Adrenal gland (tissue), 12 donors: ENCODE measurements around the gene DOK6. TPM values are rescaled to one million over a fixed set of nuclear protein-coding genes. Genes with fewer than 3 reads are reported as not detected.

Source experiments
- DNase-seq, 7 donors: peaks; one replicate each; pipeline ENCODE4 v3.0.0-alpha.2; 2019 to 2020
- H3K27ac ChIP-seq, 5 donors: fragments of 200-600 bp; sonication (generic) in 4 of 5; 1 replicate in 3 of 5; 2 replicates in 2 of 5; pipeline versions ENCODE4 v1.5.1 to v1.8.0; 2016 to 2020; ENCODE audit warnings: mild to moderate bottlenecking in 1 of 5
- H3K27me3 ChIP-seq: fragments of 200-600 bp; 2 replicates; pipeline ENCODE4 v1.8.0; 2021
- H3K36me3 ChIP-seq, 2 donors: fragments of 200-600 bp; replicated peaks in 1 of 2; 1 replicate in 1 of 2; 2 replicates in 1 of 2; pipeline versions ENCODE4 v1.5.1 to v1.8.0; 2018 to 2022
- H3K4me1 ChIP-seq, 2 donors: fragments of 200-600 bp; replicated peaks in 1 of 2; 1 replicate in 1 of 2; 2 replicates in 1 of 2; pipeline versions ENCODE4 v1.5.1 to v1.8.0; 2018 to 2021
- H3K4me3 ChIP-seq, 4 donors: fragments of 200-600 bp; sonication (generic) in 3 of 4; one replicate each; pipeline ENCODE4 v1.5.1; 2016 to 2018
- H3K9me3 ChIP-seq, 3 donors: fragments of 200-600 bp; sonication (generic) in 1 of 3; replicated peaks in 1 of 3; 1 replicate in 2 of 3; 2 replicates in 1 of 3; pipeline versions ENCODE4 v1.5.1 to v1.8.0; 2016 to 2021
- CTCF ChIP-seq, 6 experiments: fragments of 450-650 bp in 4 of 6; fragments of 200-600 bp in 2 of 6; sonication (generic) in 1 of 6; IDR thresholded peaks; 1 replicate in 5 of 6; 2 replicates in 1 of 6; pipeline versions ENCODE4 v1.5.1 to v1.8.0; 2016 to 2021; ENCODE audit warnings: antibody characterized with exemption in 6 of 6, mild to moderate bottlenecking in 2 of 6, moderate library complexity in 1 of 6
- POLR2A ChIP-seq, 2 donors: fragments of 450-650 bp; IDR thresholded peaks; one replicate each; pipeline ENCODE4 v1.6.1; 2017; ENCODE audit warnings: antibody characterized with exemption in 2 of 2, mild to moderate bottlenecking in 2 of 2, moderate library complexity in 1 of 2
- WGBS, 4 donors: extraction: QIAGEN DNeasy Blood & Tissue Kit in 2 of 4; methylation state at CpG; one replicate each; pipeline versions ENCODE4 v1.1.5 to v1.1.7; 2013 to 2017; 5-methylcytosine and 5-hydroxymethylcytosine counted together
- intact Hi-C, 2 donors: fragments of 100-400 bp; cut with DNase I; formaldehyde crosslinking; loops; one replicate each; pipeline versions ENCODE4 v1.14.1 to v1.15.0; 2022 to 2023
- polyA plus RNA-seq, 3 donors: library from polyadenylated mRNA; stranded (reverse); fragments of 200-250 nt in 2 of 3; fragments of 350-450 nt in 1 of 3; fragmentation: Illumina TruSeq in 1 of 3; extraction: RNeasy Lipid Tissue Mini Kit (QIAGEN cat#74804) in 1 of 3; gene quantifications; one replicate each; pipeline ENCODE4 v1.2.3, GENCODE V29; 2013 to 2014
- total RNA-seq, 9 donors: library from RNA; depleted of rRNA in 4 of 9; stranded (reverse); fragments of >200 nt in 4 of 9; fragments of 120-200 nt in 1 of 9; fragmentation: NEBNext Ultra II Directional in 1 of 9; extraction: Animal tissue kit (Norgen Biotek cat#: 25700) in 1 of 9; gene quantifications; one replicate each; pipeline versions ENCODE4 v1.1.0 to v1.2.4, GENCODE V29; 2013 to 2023
- donor health status: healthy with polysubstance abuse.
- donor health status: Bipolar disorder and iron deficiency.
- donor health status: DM: yes; HTN: yes; CAD: no.
- donor health status: DM: no; HTN: no; CAD: no.
- donor health status: DM: no; HTN: no; CAD: no.
- donor health status: DM: yes; HTN: yes; CAD: no.

Gene DOK6
- total and polyA plus RNA-seq, 12 donors: 0.24 to 4.5 (median 0.76) TPM

GRCh38 chr18:69841117-69841516, 440.4 kb downstream of the DOK6 start:
- H3K27ac ChIP-seq: no peak overlapping the region
- no peak for DNase-seq
- TF ChIP-seq POLR2A (IDR thresholded peaks at IDR 0.05) (no peak), CTCF (IDR thresholded peaks at IDR 0.05) (no peak)
- no peaks in the 10 kb centered on the region for H3K36me3 ChIP-seq
- H3K4me3 ChIP-seq: no peak overlapping the region
- no peaks in the 10 kb centered on the region for H3K9me3 ChIP-seq
- no peaks in the 10 kb centered on the region for H3K4me1 ChIP-seq
- intact Hi-C loops: no loop called here
- WGBS, 4 donors: 76 to 83% (median 80%) methylated on average over 9 of the region's 9 CpGs
- H3K27me3 ChIP-seq: no peaks in the 10 kb centered on the region

- TF ChIP-seq CTCF (IDR thresholded peaks at IDR 0.05): no peak
- TF ChIP-seq POLR2A (IDR thresholded peaks at IDR 0.05): no peak
- Histone ChIP-seq H3K4me1 (no peaks in the 10 kb centered on the region), H3K9me3 (no peaks in the 10 kb centered on the region), H3K27me3 (no peaks in the 10 kb centered on the region), H3K27ac (no peak overlapping the region), H3K4me3 (no peak overlapping the region), H3K36me3 (no peaks in the 10 kb centered on the region)
- intact Hi-C loops: no loop called here
- no peak for DNase-seq
- WGBS, 4 donors: 67 to 71% (median 68%) methylated on average over 5 of the region's 5 CpGs
Measured at GRCh38 chr18:69843015-69843414, 442.3 kb downstream of the DOK6 start.

GRCh38 chr18:69844656-69845055, 444.0 kb downstream of the DOK6 start:
- no peaks in the 10 kb centered on the region for H3K27me3 ChIP-seq
- intact Hi-C loops: no loop called here
- no peak overlapping the region for H3K4me3 ChIP-seq
- no peaks in the 10 kb centered on the region for H3K4me1 ChIP-seq
- DNase-seq: no peak
- no peaks in the 10 kb centered on the region for H3K9me3 ChIP-seq
- TF ChIP-seq CTCF (IDR thresholded peaks at IDR 0.05) (no peak), POLR2A (IDR thresholded peaks at IDR 0.05) (no peak)
- WGBS, 4 donors: 85 to 94% (median 89%) methylated on average over 2 of the region's 2 CpGs
- H3K27ac ChIP-seq: no peak overlapping the region
- no peaks in the 10 kb centered on the region for H3K36me3 ChIP-seq

- 75 to 83% (median 79%) methylated on average over 8 of the region's 8 CpGs for WGBS, 4 donors
- TF ChIP-seq POLR2A (IDR thresholded peaks at IDR 0.05) (no peak), CTCF (IDR thresholded peaks at IDR 0.05) (no peak)
- DNase-seq: no peak
- Histone ChIP-seq H3K4me1 (no peaks in the 10 kb centered on the region), H3K4me3 (no peak overlapping the region), H3K36me3 (no peaks in the 10 kb centered on the region), H3K27me3 (no peaks in the 10 kb centered on the region), H3K9me3 (no peaks in the 10 kb centered on the region), H3K27ac (no peak overlapping the region)
- intact Hi-C loops: no loop called here
Measured at GRCh38 chr18:69845593-69846506, 445.2 kb downstream of the DOK6 start.
